GM21529 (cell line): ENCODE results near the gene PSMD8.
"Not testable (repeated sequence)": the region's sequence is repeated elsewhere in the genome, so short reads cannot be mapped to it uniquely, and the experiment has no call there.

Source experiments
- ATAC-seq: cut with Tn5 transposase; IDR thresholded peaks from one replicate; pipeline ENCODE4 v1.9.1; 2021; ENCODE audit not compliant: unreplicated experiment

PSMD8 gene

GRCh38 chr19:38361633-38362075 lies 12.7 kb upstream of the PSMD8 start:
- ATAC-seq, result peak; percentile 53

DNA sequence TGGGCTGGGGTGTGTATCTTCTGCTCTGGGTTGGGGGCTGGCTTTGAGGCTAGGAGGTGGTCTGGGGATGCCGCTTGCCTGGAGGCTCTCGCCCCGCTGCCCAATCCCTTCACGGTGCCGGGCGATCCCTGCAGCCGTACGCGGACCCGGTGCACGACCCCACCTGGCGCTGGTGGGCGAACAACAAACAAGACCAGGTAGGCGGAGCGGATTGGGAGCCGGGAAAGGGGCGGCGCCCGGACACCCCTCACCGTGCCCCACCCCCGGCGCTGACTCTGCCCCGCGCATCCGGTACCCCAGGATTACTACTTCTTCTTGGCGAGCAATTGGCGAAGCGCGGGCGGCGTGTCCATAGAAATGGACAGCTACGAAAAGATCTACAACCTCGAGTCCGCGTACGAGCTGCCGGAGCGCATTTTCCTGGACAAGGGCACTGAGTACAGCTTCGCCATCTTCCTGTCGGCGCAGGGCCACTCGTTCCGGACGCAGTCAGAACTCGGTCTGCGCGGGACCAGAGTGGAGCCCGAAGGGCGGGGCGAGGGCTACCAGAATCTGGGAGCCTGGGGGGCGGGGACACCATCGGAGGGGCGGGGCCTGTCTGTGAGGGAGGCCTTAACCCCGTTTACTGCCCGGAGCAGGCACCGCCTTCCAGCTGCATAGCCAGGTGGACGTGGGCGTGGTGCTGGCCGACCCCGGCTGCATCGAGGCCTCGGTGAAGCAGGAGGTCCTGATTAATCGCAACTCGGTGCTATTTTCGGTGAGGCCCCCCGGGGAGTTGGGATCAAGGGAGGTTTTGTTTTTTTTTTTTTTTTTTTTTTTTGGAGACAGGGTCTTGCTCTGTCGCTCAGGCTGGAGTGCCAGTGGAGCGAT lies 12.1 kb upstream of the PSMD8 start:
- ATAC-seq, result peak; percentile 57

GRCh38 chr19:38362946-38363688 lies 11.3 kb upstream of the PSMD8 start:
- not testable (repeated sequence) for ATAC-seq

DNA sequence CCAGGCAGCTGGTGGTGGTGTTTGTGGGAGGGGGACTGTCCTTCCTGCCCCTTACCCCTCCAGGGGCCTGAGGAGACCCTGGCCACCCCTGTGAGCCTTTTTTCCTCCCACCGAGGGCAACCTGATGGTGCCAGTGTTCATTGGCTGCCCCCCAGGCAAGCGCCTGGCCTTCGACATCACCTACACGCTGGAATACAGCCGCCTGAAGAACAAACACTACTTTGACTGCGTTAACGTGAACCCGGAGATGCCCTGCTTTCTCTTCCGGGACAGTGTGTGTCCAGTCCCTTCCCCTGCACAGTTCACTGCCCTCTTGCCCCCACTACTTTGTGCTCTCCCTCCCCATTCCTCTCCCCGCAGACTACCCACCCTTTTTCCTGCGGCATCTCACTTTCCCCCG lies 7.3 kb upstream of the PSMD8 start:
- no peak for ATAC-seq

GRCh38 chr19:38369584-38369983 lies 4.8 kb upstream of the PSMD8 start:
- no peak for ATAC-seq

GRCh38 chr19:38370299-38370698 lies 4.1 kb upstream of the PSMD8 start:
- ATAC-seq, result no peak

- no peak for ATAC-seq
Observed at GRCh38 chr19:38371081-38371480, 3.3 kb upstream of the PSMD8 start.

DNA sequence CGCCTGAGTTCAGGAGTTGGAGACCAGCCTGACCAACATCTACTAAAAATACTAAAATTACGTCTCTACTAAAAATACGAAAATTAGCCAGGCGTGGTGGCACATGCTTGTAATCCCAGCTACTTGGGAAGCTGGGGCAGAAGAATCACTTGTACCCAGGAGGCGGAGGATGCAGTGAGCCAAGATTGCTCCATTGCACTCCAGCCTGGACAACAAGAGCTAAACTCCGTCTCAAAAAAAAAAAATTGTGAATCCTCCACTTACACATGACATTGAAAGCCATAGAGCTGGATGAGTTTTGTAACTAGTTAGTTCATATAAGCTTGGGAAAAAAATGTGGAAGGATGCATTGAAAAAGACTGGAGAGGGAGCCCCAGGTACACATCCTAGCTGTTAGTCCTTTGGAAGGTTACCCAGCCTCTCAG lies 452 bp upstream of the PSMD8 start:
- no peak for ATAC-seq

DNA sequence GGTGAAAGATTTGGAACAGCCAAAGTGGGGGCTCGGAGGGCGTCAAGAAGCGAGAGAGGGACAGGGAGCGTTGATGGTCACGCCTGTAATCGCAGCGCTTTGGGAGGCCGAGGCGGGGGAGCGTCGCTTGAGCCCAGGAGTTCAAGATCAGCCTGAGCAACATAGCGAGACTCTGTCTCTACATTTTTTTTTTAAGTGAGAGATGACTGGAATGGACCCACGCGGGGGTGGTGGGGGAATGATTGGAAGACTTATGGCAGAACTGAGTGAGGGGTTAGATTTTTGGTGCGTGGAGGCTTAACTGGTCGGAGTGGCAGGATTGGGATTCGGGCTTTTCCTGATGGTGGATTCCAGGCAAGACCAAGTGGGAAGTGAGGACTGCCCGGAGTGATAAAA lies 725 bp downstream of the PSMD8 start:
- no peak for ATAC-seq

- ATAC-seq, result no peak
Observed at GRCh38 chr19:38375748-38376147, 1.4 kb downstream of the PSMD8 start.

- no peak for ATAC-seq
Observed at GRCh38 chr19:38376576-38376975, 2.2 kb downstream of the PSMD8 start.

DNA sequence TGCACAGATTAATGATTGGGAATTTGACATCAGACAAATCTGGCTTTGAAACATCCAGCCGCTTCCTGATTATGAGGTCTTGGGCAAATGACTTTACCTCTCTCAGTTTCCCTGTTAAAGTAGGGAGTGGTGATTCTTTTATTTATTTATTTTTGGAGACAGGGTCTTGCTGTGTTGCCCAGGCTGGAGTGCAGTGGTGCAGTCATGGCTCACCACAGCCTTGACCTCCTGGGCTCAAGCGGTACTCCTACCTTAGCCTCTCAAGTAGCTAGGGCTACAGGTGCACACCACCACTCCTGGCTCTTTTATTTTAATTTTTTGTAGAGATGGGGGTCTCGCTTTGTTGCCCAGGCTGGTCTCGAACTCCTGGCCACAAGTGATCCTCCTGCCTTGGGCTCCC lies 2.7 kb downstream of the PSMD8 start:
- no peak for ATAC-seq

DNA sequence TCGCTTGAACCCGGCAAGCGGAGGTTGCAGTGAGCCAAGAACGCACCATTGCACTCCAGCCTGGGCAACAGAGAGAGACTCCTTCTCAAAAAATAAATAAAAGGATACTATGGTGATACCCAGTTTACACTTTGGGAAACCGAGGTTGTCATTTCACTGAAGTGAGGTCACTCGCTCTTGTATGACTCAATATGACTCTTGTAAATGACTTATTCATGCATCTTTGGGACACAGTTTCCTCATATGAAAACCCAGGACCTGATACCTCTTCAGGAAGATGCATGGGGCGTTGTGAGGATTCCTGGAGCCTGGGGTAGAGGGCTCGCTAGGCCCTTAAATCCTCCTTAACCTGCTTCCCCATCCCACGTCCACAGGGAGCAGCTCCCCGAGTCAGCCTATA lies 4.5 kb downstream of the PSMD8 start:
- ATAC-seq, result no peak

DNA sequence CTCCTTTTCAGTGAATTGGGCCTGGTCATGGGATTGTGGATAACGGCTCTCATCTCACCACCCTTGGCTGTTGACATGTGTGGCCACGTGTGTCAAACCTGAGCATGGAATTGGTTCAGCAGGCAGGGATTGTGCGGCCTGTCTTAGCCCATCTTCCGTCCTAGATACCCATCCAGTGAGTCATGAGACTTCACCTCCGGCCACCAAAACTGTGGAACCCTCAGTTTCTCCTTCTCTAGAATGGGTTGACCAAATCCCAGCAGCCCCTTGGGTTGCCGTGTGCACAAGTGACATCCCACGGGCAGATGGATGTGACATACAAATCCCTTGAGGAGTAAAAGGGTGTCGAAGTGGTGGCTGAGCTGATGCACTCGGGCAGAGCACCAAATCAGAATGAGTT lies 6.8 kb downstream of the PSMD8 start:
- ATAC-seq, result no peak

DNA sequence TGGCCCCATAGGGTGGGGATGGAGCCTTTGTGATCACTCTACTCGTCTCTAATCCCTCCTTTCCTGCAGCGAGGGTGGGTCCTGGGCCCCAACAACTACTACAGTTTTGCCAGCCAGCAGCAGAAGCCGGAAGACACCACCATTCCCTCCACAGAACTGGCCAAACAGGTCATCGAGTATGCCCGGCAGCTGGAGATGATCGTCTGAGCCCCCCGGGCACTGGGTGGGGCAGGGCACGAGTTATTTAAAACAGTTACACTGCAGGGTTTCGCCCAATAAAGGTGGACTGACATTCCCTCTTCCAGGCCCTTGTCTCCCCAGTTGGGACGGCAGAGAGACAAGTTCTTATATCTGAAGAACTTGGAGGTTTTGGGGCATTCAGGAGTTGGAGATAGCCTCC lies 8.8 kb downstream of the PSMD8 start:
- ATAC-seq, result no peak

DNA sequence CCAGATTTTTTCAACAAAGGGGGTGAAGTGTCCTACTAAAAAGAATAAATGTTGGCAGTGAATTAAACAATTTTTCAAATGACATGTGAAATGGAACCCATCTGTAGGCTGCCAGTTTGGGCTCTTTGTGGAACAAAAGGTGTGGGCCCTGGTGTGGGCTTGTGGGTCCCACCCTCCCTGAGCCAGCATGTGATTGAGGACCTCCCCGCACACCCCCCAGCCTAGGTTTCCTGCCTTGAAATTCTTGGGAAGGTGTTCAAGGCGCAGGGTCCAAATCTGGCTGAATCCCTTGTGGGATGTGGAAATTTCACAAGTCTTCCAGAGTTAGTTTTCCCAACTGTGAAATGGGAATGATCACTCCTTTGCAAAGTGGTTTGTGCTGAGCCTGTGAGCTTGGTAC lies 9.4 kb downstream of the PSMD8 start:
- ATAC-seq, result no peak

DNA sequence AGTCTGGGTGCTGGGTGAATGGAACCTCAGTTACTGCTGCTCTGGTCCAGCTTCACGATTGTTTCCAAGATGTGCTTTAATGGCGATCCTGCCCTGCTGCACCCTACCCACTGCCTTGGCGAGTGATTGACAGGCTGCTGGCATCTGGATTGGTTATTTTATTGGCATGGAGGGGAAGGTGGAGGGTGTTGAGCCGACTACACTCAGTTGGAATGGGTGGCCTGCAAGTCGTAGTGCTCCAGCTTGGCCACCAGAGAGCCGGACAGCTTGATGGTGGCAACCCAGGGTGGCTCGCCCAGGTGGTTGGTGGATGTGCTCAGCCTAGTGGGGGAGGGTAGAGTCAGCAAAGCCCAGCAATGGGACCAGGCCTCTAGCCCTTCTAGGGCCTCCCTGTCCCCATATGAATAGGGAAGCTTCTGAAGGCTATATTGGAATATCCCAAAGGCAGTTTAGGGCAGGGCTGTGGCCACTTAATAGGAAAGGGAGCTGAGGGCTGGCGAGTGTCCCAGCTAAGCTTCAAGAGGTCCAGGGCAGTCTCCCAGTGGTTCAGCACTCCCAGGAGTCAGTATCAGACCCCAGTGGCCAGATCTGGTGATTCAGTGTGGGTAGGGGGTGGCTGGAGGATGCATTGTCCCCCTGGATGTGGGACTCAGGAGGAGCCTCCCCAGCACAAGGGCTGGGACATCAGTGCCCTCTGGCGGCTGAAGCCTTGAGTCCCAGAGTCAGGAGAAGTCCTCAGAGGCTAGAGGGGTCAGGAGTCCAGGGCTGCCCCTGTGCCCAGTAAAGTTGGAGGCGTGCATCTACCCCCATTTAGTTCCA lies 10.0 kb downstream of the PSMD8 start:
- ATAC-seq, result no peak

- no peak for ATAC-seq
Observed at GRCh38 chr19:38385057-38385803, 10.9 kb downstream of the PSMD8 start.

DNA sequence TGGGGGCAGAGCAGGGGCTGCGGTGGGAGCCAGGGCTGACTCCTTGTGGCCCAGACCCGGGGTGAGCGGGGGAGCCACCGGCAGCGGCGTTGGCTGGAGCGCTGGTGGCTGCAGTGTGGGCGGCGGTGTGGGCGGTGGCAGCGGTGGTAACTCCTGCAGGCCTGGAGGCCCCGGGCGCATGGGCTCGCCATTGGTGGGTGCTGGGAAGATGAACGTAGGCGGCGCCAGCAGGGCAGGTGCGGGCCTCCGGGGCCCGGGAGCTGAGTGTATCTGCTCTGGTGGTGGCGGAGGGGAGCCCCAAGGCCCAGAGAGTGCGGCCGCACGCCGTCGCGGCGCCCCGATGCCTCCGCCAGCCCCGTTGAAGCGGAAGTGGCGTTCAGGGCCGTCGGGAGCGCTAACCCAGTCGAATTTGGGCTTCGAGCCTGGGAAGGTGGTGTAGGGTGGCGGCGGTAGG lies 11.5 kb downstream of the PSMD8 start:
- ATAC-seq, result no peak

- ATAC-seq, result no peak
Observed at GRCh38 chr19:38386300-38386970, 12.1 kb downstream of the PSMD8 start.
